HEK293T (cell line): Measurements from ENCODE around the gene DAPP1.

ENCODE experiments used
- ELF4 ChIP-seq: fragments of 450-650 bp; IDR thresholded peaks from 2 replicates; pipeline ENCODE4 v1.6.1; 2017; ENCODE audit warnings: antibody characterized with exemption
- L3MBTL2 ChIP-seq: fragments of 450-650 bp; conservative IDR thresholded peaks from 2 replicates; pipeline ENCODE4 v1.6.1; 2016; ENCODE audit warnings: mild to moderate bottlenecking
- TARDBP ChIP-seq: fragments of 450-650 bp; IDR thresholded peaks from 2 replicates; pipeline ENCODE4 v1.6.1; 2016

DNA sequence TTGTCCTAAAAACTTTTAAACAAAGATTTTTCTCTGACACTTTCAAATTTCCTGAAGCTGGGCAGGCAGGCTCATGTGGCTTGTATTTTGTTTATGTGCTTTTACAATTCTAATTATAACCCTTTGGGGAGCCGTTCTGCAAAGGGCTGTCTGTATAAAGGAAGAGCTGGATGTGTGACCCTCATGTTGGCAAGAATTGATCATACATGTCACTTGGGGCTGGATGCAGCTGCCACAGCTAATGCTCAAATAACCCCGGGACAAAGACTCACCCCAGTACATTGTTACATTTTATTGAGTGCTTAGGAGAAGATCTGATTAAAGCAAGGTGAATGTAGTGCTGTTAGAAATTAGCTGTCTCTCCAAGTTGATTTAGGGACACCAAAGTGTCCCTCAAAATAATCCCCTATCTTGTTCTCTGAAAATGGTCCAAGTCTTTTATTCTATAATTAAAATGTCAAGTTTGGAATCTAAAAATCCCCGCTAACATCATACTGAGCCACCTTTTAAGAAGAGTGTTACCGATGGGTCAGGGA is 13.0 kb upstream of the DAPP1 start:
- TF ChIP-seq L3MBTL2 (no peak), ELF4 (no peak), TARDBP (no peak)
